Activated naive CD4-positive, alpha-beta T cell treated with anti-CD3 and anti-CD28 coated beads, Interleukin-2, amount 50 U/mL, for 16 hours (primary cell): Measurements from ENCODE around the gene COMP.

Experiments
- DNase-seq: peaks from one replicate; pipeline ENCODE4 v3.0.0-alpha.2; 2020

Gene COMP

DNA sequence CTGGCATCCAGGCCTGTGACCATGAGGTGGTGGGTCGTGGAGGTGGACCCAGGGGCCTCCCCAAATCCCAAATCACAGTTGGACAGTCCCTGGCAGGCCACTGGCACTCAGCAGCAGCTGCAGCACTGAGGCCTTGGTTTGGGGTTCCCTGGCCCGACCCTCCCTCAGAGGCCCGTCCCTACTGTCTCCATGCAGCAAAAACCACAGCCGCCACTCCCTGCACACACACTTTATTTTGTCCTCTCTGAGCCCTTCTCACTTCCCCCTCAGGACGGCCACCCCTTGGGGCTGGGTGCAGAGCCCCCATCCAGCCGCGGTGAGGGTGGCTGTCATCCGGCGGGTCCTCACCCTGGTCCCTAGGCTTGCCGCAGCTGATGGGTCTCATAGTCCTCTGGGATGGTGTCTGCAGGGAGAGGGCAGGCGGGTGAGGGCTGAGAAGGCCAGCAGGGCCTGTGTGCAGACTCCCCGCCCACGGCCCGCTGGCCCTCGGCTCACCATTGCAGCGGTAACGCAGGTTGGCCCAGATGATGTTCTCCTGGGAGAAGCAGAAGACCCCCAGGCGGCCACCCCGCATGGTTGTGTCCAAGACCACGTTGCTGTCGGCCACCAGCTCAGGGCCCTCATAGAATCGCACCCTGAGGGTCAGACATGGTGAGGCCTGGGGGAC is 8.4 kb downstream of the COMP start:
- no peak for DNase-seq

- no peak for DNase-seq
These were observed 9.1 kb downstream of the COMP start for GRCh38 chr19:18781885-18782527.

DNA sequence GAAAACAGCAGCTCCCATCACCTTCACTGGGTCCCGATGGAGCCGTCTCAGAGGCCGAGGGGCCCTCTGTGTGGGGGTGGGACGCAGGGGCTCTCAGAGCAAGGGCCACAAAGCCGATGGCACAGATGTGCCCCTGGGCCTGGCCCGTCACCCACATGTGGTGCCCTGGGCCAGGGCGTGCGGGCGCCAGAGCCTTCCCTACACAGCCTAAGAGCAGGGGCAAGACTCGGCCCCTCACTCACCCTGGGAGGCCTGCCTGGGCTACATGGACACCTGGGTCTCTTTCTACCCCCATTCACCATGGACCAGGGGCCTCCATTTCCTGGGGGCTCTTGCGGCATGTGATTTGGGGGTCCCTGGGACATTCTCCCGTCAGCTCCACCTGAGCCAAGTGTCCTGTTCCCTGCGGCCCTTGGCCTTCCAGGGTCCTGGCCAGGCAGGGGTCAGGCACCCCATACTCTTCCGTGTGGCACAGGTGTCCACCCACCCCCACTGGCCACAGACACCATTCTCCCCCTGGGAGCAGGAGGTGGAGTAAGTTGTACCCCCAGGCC is 10.0 kb downstream of the COMP start:
- DNase-seq = no peak

DNA sequence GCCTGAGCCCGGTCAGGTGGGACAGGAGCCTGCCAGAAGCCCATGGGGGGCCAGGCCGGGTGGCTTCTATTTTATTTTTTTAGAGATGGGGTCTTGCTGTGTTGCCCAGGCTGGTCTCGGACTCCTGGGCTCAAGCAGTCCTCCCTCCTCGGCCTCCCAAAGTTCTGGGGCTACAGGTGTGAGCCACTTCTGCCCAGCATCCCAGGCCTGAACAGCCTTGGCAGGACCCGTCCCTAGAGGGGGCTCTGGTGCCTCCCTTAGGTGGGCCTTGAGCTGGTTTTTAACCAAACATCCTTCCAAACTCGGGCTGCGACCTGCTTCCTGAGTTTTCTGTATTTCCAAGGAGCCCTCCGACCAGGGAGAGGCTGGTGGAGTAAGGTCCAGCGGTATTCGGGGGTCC is 10.5 kb downstream of the COMP start:
- DNase-seq = no peak

- no peak for DNase-seq
These were observed 11.0 kb downstream of the COMP start for GRCh38 chr19:18780081-18780480.

DNA sequence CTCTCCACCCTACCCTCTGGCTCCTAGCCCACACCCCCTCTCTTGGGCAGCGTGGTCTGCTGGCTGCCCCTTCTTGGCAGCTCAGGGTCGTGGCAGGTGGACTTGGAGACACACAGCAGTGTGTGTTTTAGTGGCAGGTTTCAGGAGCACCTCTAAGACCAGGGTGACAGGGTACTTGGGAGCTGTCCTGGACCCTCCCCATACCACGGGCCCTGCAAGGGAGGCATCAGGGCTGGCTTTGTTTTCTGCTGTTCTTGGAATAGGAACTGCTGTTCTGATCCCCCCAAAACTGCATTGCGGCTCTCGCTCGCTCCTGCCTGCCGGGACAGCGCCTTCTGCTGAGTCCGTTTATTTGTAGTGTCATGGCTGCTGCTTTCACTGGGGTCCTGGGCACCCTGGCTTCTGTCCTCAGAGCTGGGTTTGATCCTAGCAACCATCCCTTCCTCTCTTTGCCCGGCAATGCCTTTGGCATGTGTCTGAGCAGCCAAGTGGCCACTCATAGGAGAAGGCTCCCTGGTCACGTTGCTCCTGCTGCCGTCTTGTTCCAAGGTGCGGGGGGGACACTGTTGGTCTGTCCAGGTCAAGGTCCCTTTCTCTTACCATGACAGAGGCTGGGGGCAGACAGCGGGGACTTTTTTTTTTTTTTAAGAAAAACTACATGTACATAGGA is 12.1 kb downstream of the COMP start:
- DNase-seq = no peak

DNA sequence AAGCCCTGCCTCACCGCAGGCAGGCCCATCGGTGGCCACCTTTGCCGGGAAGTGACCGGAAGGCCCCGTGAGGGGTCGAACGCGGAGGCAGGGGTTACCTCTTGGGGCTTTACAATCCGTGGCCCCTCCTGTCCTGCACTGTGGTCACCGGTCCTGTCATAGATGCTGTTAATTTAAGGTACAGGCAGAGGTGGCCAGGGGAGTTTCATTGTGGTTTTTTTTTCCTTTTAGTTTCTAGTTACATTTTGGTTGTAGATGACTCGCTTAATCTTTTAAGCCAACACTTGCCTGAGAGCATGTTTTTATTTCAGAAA is 13.1 kb downstream of the COMP start:
- no peak for DNase-seq

DNA sequence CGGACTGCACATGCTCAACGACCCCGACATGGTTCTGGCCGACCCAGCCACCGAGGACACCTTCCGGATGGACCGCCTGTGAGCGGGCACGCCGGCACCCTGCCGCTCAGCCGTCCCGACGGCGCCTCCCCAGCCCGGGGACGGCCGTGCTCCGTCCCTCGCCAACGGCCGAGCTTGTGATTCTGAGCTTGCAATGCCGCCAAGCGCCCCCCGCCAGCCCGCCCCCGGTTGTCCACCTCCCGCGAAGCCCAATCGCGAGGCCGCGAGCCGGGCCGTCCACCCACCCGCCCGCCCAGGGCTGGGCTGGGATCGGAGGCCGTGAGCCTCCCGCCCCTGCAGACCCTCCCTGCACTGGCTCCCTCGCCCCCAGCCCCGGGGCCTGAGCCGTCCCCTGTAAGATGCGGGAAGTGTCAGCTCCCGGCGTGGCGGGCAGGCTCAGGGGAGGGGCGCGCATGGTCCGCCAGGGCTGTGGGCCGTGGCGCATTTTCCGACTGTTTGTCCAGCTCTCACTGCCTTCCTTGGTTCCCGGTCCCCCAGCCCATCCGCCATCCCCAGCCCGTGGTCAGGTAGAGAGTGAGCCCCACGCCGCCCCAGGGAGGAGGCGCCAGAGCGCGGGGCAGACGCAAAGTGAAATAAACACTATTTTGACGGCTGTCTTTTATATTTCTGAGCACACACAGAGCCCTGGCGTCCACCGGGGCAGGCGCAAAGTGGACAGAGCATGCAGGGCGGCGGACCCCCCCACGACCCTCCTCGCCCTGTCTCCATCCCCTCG is 13.6 kb downstream of the COMP start:
- DNase-seq = no peak

DNA sequence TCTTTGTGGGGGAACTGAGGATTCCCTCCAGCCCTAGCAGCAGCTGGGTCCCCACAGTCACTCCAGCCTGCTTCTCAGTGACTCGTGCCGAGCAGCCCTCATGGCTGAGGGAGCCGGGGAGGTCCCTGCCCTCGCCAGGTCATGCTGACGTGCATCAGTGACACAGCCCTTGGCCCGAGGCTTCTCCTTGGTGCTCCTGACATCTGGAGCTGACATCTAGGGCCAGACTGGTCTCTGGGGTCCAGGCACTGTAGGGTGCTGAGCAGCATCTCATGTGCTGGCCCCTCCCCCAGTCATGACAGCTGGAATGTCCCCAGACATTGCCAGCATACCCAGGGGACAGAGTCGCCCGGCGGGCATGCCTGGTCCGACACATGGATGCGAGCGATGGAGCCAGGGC is 14.4 kb downstream of the COMP start:
- DNase-seq = no peak

DNA sequence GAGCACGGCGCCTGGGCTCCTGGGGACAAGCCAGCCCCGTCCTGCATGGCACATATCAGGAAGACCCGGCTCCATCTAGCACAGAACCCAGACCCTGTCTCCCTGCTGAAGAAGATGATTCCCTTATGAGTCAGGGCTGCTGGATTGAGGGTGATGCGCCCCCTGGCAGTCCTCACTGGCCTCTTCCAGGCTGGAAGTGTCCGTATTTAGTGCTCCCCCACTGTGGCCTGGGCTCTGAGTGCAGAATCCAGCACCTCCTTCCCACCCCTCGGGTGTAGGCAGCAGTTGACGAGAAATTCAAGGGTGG is 14.9 kb downstream of the COMP start:
- DNase-seq = no peak

DNA sequence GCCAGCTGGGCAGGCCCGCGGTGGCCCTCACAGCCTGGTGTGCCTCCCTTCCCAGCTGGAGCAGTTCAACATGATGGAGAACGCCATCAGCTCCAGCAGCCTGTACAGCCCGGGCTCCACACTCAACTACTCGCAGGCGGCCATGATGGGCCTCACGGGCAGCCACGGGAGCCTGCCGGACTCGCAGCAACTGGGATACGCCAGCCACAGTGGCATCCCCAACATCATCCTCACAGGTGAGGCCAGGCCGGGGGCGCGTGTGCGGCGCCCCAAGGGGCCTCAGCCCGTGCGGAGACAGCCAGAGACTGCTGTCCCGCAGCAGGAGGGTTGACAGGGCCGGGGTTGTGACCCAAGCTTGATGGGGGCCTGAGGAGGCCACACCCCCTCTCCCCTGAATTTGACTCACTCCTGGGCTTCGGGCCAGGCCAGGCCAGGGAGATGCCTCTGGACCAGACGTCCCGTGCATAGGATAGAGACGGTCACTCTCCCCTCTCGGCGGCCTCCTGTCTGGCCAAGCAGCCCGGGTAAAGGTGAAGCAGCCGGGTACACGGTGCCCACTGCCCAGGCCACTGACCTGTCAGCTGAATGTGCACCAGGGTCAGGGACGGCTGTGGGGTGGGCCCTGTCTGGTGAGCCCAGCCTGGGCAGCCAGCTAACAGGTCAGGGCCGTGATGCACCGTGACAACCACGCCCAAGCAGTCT is 15.4 kb downstream of the COMP start:
- DNase-seq = no peak

DNA sequence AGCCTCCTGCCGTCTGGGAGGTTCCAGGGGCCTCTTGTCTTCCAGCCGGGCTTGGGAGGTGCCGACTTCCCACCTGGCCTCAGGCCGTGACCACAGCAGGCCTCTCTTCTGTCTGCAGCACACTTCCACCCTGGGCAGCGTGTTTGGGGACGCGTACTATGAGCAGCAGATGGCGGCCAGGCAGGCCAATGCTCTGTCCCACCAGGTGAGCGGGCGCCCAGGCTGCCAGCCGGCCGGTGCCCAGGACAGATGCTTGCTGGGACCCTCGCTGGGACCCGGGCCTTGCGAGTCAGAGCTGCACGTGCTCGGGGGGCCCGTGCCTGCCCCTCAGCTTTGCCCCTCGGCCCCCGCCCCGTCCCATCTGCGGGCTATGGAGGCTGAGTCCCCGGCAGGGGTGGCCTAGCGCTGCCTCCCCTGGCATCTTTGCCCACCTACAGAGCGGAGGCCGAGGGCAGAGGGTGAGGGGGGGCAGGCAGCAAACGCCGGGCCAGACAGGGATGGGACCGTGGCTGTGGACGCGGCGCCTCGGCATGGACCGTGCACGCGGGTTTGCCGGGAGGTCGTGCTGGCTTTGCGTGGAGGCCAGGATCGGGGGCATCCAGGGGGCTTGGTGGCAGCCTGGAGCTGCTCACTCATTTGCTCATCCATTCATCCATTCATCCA is 16.2 kb downstream of the COMP start:
- DNase-seq = no peak

GRCh38 chr19:18774107-18774506 is 17.0 kb downstream of the COMP start:
- DNase-seq = no peak

- no peak for DNase-seq
These were observed 17.4 kb downstream of the COMP start for GRCh38 chr19:18773682-18774081.

GRCh38 chr19:18772620-18773587 is 18.2 kb downstream of the COMP start:
- no peak for DNase-seq

DNA sequence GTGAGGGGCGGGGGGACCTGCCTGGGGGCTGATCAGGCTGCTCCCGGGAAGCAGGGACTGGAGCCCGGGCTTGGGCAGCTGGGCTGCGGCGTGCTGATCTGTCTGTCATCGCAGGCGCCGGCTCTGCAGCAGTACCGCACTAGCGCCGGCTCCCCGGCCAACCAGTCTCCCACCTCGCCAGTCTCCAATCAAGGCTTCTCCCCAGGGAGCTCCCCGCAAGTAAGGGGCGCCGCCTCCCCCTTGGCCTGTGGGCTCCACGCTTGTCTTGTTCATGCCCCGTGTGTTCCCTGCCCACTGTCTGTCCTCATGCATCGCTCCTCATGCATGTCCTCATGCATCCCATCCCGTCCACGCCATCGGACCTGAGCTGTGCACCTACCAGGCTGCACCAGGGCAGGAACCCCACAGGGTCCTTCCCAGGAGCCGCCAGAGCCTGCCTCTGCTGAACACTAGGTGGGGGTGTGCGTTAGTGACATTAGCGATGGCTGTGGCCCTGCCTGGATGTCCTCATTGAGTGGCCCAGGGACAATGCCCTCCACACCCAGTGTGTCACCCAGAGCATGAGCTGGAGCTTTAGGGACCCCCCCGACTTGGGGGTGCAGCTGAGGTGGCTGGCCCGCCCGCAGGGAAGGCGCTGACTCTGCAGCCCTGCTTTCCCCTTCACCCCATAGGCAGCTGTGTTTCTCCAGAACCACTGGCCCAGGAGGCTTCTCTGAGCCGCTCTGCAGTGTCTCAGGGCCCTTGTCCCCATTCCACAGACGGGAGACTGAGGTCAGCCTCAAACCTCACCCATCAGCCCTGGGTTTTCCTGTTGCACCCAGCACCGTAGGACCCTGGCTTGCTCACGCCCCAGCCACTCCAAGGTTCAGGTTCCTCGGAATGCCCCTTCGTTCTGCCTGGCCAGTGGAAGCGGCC is 19.5 kb downstream of the COMP start:
- no peak for DNase-seq

DNA sequence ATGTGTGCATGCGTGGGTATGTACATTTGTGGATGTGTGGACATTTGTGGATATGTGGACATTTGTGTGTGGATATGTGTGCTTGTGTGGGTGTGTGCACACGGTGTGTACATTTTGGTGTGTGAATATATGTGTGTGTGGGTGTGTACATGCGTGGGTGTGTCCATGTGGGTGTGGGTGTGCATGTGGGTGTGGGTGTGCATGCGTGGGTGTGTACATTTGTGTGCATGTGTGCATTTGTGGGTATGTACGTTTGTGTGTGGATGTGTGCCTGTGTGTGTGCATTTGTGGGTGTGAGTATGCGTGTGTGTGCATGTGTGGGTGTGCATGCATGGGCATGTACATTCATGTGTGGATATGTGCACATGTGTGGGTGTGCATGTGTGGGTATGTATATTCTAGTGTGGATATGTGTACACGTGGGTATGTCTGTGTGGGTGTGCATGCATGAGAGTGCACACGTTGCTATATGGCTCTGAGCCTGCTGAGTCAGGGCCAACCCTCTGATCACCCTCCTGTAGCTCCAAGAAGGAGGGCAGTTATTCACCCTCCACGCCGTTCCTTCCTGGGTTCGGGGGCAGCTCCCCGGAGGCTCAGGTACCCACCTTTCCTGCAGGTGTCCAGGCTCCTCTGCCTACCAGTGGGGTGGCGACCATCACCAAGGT is 20.3 kb downstream of the COMP start:
- no peak for DNase-seq

- no peak for DNase-seq
These were observed 21.0 kb downstream of the COMP start for GRCh38 chr19:18769989-18770528.
